Measurements from ENCODE around the gene FLT3. TPM values are rescaled to one million over a fixed set of nuclear protein-coding genes. Genes with fewer than 3 reads are reported as not detected.

FLT3 gene
- total and polyA plus RNA-seq, 9 of the 15 experiments (the other 6 are each of a cell fraction or from before 2014, with no cell fraction given): not detected

DNA sequence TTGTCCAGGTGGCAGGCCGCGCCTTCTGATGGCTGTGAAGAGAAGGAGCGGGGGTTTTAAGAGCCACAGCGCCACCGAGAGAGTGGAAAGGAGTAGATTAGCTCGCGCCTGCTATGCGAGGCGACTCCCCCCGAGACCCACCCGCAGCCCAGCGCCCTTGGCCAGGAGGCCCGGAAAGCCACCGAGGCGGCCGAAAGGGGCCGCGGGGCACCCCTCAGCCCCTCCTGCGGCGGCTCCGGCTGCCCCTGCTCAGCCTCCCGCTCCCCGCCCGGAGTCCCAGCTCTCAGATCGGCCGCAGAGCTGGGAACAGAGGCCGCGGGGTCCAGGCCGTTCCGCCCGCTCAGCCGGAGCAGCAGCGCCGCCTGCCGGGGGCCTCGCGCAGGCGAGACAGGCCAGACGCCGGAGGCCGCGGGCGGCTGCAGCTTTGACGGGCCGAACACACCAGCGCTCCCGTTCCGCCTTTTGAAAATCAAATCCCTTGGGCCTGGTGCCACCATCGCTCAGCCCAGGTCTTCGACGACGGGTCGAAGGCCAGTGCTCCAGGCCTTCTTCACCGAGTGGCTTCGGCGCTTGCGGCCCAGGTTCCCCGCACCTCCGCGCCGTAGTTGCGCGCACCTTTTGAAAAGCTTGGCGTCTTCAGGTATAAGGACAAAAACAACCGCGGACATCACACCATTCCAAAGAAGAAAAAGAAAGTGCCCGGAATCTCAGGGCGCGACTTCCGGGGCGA lies 146.5 kb downstream of the FLT3 start (continued):
- TF ChIP-seq STAT5A (IDR thresholded peaks at IDR 0.05; ENCODE audit: borderline replicate concordance, low read length): no peak
- peak; percentile 33; the same call in 1 of the 2 replicates for TF ChIP-seq ZFX (CRISPR knock-in tag; IDR thresholded peaks at IDR 0.05)
- no peak for TF ChIP-seq ZNF740 (CRISPR knock-in tag; IDR thresholded peaks at IDR 0.05)
- no peak for TF ChIP-seq ZNF740 (tag; IDR thresholded peaks at IDR 0.05)
- TF ChIP-seq, protein P1, sequence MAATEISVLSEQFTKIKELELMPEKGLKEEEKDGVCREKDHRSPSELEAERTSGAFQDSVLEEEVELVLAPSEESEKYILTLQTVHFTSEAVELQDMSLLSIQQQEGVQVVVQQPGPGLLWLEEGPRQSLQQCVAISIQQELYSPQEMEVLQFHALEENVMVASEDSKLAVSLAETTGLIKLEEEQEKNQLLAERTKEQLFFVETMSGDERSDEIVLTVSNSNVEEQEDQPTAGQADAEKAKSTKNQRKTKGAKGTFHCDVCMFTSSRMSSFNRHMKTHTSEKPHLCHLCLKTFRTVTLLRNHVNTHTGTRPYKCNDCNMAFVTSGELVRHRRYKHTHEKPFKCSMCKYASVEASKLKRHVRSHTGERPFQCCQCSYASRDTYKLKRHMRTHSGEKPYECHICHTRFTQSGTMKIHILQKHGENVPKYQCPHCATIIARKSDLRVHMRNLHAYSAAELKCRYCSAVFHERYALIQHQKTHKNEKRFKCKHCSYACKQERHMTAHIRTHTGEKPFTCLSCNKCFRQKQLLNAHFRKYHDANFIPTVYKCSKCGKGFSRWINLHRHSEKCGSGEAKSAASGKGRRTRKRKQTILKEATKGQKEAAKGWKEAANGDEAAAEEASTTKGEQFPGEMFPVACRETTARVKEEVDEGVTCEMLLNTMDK (IDR thresholded peaks at IDR 0.05; ENCODE audit: borderline replicate concordance, insufficient read depth, low read depth, low read length, poor library complexity, severe bottlenecking): peak; percentile 69
- peak; percentile 63 to 87 (median 68) for TF ChIP-seq CTCF (IDR thresholded peaks at IDR 0.05 in 2 of 3, conservative IDR thresholded peaks at IDR 0.05 in 1 of 3; ENCODE audit: insufficient read depth in 2 of 3, low read depth in 1 of 3, low read length in 3 of 3)
- TF ChIP-seq STAG1 (CRISPR knock-in tag; IDR thresholded peaks at IDR 0.05; ENCODE audit: borderline replicate concordance): peak; percentile 50; the same call in 1 of the 2 replicates
- TF ChIP-seq RB1 (IDR thresholded peaks at IDR 0.05; ENCODE audit: low read depth): 0 out of 2 replicates have a peak, but pooled peaks have one; percentile 37

Small RNAs within 50 kb of the gene (small RNA-seq; reads per million reads assigned to genes)
- gene RN7SL272P: not detected

Other genes starting within 250 kb of the FLT3 start
- not detected in 2 replicates for gene PDX1, start 180.6 kb downstream of the FLT3 start, total RNA-seq (2014; rRNA removed)
- not detected in 2 replicates for gene PDX1, start 180.6 kb downstream of the FLT3 start, total RNA-seq (2014; rRNA removed; fragmentation: Illumina TruSeq; extraction: Trizol)
- not detected in 2 replicates for gene PDX1, start 180.6 kb downstream of the FLT3 start, total RNA-seq (2015; rRNA removed; fragmentation: Illumina TruSeq; extraction: Trizol)
- gene PDX1, start 180.6 kb downstream of the FLT3 start, total RNA-seq (2021): not detected in 2 replicates
- gene PDX1, start 180.6 kb downstream of the FLT3 start, polyA plus RNA-seq (2011; rRNA removed): not detected in 2 replicates
- not detected in 2 replicates for gene PDX1, start 180.6 kb downstream of the FLT3 start, polyA plus RNA-seq (2014; fragmentation: Illumina TruSeq; extraction: Trizol)
- not detected for gene PDX1, start 180.6 kb downstream of the FLT3 start, polyA plus RNA-seq (2014; fragmentation: Nextera tagmentation; extraction: Ambion mirVana)
- gene PDX1, start 180.6 kb downstream of the FLT3 start, polyA plus RNA-seq (2014; rRNA removed): not detected in 2 replicates
- not detected in 2 replicates for gene CDX2, start 131.3 kb downstream of the FLT3 start, total RNA-seq (2014; rRNA removed)
- gene CDX2, start 131.3 kb downstream of the FLT3 start, total RNA-seq (2014; rRNA removed; fragmentation: Illumina TruSeq; extraction: Trizol): not detected in 2 replicates
- gene CDX2, start 131.3 kb downstream of the FLT3 start, total RNA-seq (2015; rRNA removed; fragmentation: Illumina TruSeq; extraction: Trizol): not detected in 2 replicates
- gene CDX2, start 131.3 kb downstream of the FLT3 start, total RNA-seq (2021): 0.04 and 0.11 TPM in 2 replicates
- not detected in 2 replicates for gene CDX2, start 131.3 kb downstream of the FLT3 start, polyA plus RNA-seq (2011; rRNA removed)
- gene CDX2, start 131.3 kb downstream of the FLT3 start, polyA plus RNA-seq (2014; fragmentation: Illumina TruSeq; extraction: Trizol): not detected in 2 replicates
- not detected for gene CDX2, start 131.3 kb downstream of the FLT3 start, polyA plus RNA-seq (2014; fragmentation: Nextera tagmentation; extraction: Ambion mirVana)
- gene CDX2, start 131.3 kb downstream of the FLT3 start, polyA plus RNA-seq (2014; rRNA removed): not detected in 2 replicates
- not detected in 2 replicates for gene URAD, start 111.9 kb downstream of the FLT3 start, total RNA-seq (2014; rRNA removed)
- not detected in 2 replicates for gene URAD, start 111.9 kb downstream of the FLT3 start, total RNA-seq (2014; rRNA removed; fragmentation: Illumina TruSeq; extraction: Trizol)
- gene URAD, start 111.9 kb downstream of the FLT3 start, total RNA-seq (2015; rRNA removed; fragmentation: Illumina TruSeq; extraction: Trizol): not detected in 2 replicates
- gene URAD, start 111.9 kb downstream of the FLT3 start, total RNA-seq (2021): not detected in 2 replicates
- gene URAD, start 111.9 kb downstream of the FLT3 start, polyA plus RNA-seq (2011; rRNA removed): not detected in 2 replicates
- not detected in 2 replicates for gene URAD, start 111.9 kb downstream of the FLT3 start, polyA plus RNA-seq (2014; fragmentation: Illumina TruSeq; extraction: Trizol)
- not detected for gene URAD, start 111.9 kb downstream of the FLT3 start, polyA plus RNA-seq (2014; fragmentation: Nextera tagmentation; extraction: Ambion mirVana)
- gene URAD, start 111.9 kb downstream of the FLT3 start, polyA plus RNA-seq (2014; rRNA removed): not detected in 2 replicates
- 7.2 and 8.5 TPM in 2 replicates for gene PAN3, start 38.0 kb upstream of the FLT3 start, total RNA-seq (2014; rRNA removed)
- gene PAN3, start 38.0 kb upstream of the FLT3 start, total RNA-seq (2014; rRNA removed; fragmentation: Illumina TruSeq; extraction: Trizol): 12.1 and 14.2 TPM in 2 replicates
- gene PAN3, start 38.0 kb upstream of the FLT3 start, total RNA-seq (2015; rRNA removed; fragmentation: Illumina TruSeq; extraction: Trizol): 10.4 and 12.3 TPM in 2 replicates
- gene PAN3, start 38.0 kb upstream of the FLT3 start, total RNA-seq (2021): 17.0 and 19.9 TPM in 2 replicates
- 14.3 and 16.6 TPM in 2 replicates for gene PAN3, start 38.0 kb upstream of the FLT3 start, polyA plus RNA-seq (2011; rRNA removed)
- 8.8 and 10.1 TPM in 2 replicates for gene PAN3, start 38.0 kb upstream of the FLT3 start, polyA plus RNA-seq (2014; fragmentation: Illumina TruSeq; extraction: Trizol)
- gene PAN3, start 38.0 kb upstream of the FLT3 start, polyA plus RNA-seq (2014; fragmentation: Nextera tagmentation; extraction: Ambion mirVana): 10 to 100 TPM in 1 of 2 experiments, 1 to 10 TPM in 1; 9.3 to 11.6 TPM
- gene PAN3, start 38.0 kb upstream of the FLT3 start, polyA plus RNA-seq (2014; rRNA removed): 7.8 and 8.3 TPM in 2 replicates

Measured in K562 (cell line).